RWPE2 (cell line): ENCODE results near the gene POLA2.

ENCODE experiments used
- ATAC-seq: fragments of 200-7000 bp; cut with Tn5 transposase; 3 replicates; pipeline ENCODE4 v1.9.1; 2021; ENCODE audit warnings: low read depth
- DNase-seq: peaks from one replicate; pipeline ENCODE4 v3.0.0-alpha.2; 2020; ENCODE audit warnings: low spot score
- H3K27ac ChIP-seq: fragments of 450-650 bp; 2 replicates; pipeline ENCODE4 v1.5.1; 2017; ENCODE audit warnings: mild to moderate bottlenecking; ENCODE audit not compliant: poor library complexity, severe bottlenecking
- H3K27me3 ChIP-seq: fragments of 250-450 bp; sonication (Bioruptor Pico); 2 replicates; pipeline ENCODE4 v1.5.1; 2021; ENCODE audit warnings: mild to moderate bottlenecking, moderate library complexity; ENCODE audit not compliant: insufficient read depth, poor library complexity, severe bottlenecking
- H3K36me3 ChIP-seq: fragments of 250-450 bp; sonication (Bioruptor Pico); 2 replicates; pipeline ENCODE4 v1.5.1; 2020; ENCODE audit warnings: low read depth, mild to moderate bottlenecking, moderate library complexity
- H3K4me1 ChIP-seq: fragments of 250-450 bp; sonication (Bioruptor Pico); 2 replicates; pipeline ENCODE4 v1.5.1; 2021; ENCODE audit warnings: mild to moderate bottlenecking, moderate library complexity; ENCODE audit not compliant: insufficient read depth, poor library complexity, severe bottlenecking
- H3K4me3 ChIP-seq: fragments of 250-450 bp; sonication (Bioruptor Pico); 2 replicates; pipeline ENCODE4 v1.5.1; 2021; ENCODE audit warnings: mild to moderate bottlenecking, moderate library complexity; ENCODE audit not compliant: severe bottlenecking
- H3K9me3 ChIP-seq: fragments of 250-450 bp; sonication (Bioruptor Pico); 2 replicates; pipeline ENCODE4 v1.5.1; 2021; ENCODE audit warnings: mild to moderate bottlenecking, moderate library complexity; ENCODE audit not compliant: severe bottlenecking
- CTCF ChIP-seq: fragments of 450-650 bp; IDR thresholded peaks from one replicate; pipeline ENCODE4 v1.5.1; 2017; ENCODE audit warnings: mild to moderate bottlenecking, moderate library complexity; ENCODE audit not compliant: poor library complexity, severe bottlenecking

Gene POLA2

GRCh38 chr11:65301491-65302329, 39.9 kb downstream of the POLA2 start:
- peaks cover 21% of the 10 kb centered on the region; the same call in 1 of the 2 replicates for H3K36me3 ChIP-seq
- peak; percentile 52; the same call in 2 of the 3 replicates for ATAC-seq
- no peak for DNase-seq
- H3K27me3 ChIP-seq: no peaks in the 10 kb centered on the region
- H3K9me3 ChIP-seq: no peaks in the 10 kb centered on the region
- H3K4me1 ChIP-seq: no peaks in the 10 kb centered on the region
- TF ChIP-seq CTCF: no peak
- no peak overlapping the region for H3K4me3 ChIP-seq
- no peak overlapping the region for H3K27ac ChIP-seq

- H3K4me3 ChIP-seq: no peak overlapping the region
- H3K27me3 ChIP-seq: no peaks in the 10 kb centered on the region
- no peak for DNase-seq
- TF ChIP-seq CTCF: no peak
- no peak for ATAC-seq
- no peak overlapping the region for H3K27ac ChIP-seq
- H3K9me3 ChIP-seq: no peaks in the 10 kb centered on the region
- 0 out of 2 replicates have a peak, but pooled peaks cover 9% of the 10 kb centered on the region for H3K36me3 ChIP-seq
- peaks cover 3% of the 10 kb centered on the region for H3K4me1 ChIP-seq
These were observed 41.8 kb downstream of the POLA2 start for GRCh38 chr11:65303555-65303954.

- DNase-seq (no peak), ATAC-seq (no peak)
- Histone ChIP-seq H3K36me3 (0 out of 2 replicates have a peak, but pooled peaks cover 6% of the 10 kb centered on the region), H3K4me3 (no peak overlapping the region), H3K4me1 (peaks cover 7% of the 10 kb centered on the region), H3K27me3 (no peaks in the 10 kb centered on the region), H3K27ac (no peak overlapping the region), H3K9me3 (no peaks in the 10 kb centered on the region)
- TF ChIP-seq CTCF: no peak
These were observed 42.3 kb downstream of the POLA2 start for GRCh38 chr11:65304110-65304509.

GRCh38 chr11:65304613-65305012, 42.9 kb downstream of the POLA2 start:
- no peak for DNase-seq
- no peak for TF ChIP-seq CTCF
- no peaks in the 10 kb centered on the region for H3K27me3 ChIP-seq
- ATAC-seq: no peak
- no peaks in the 10 kb centered on the region for H3K9me3 ChIP-seq
- H3K36me3 ChIP-seq: 0 out of 2 replicates have a peak, but pooled peaks cover 4% of the 10 kb centered on the region
- H3K4me3 ChIP-seq: no peak overlapping the region
- H3K4me1 ChIP-seq: peaks cover 7% of the 10 kb centered on the region
- H3K27ac ChIP-seq: no peak overlapping the region
